ENCODE measurements around the gene CERK. TPM values are rescaled to one million over a fixed set of nuclear protein-coding genes. Genes with fewer than 3 reads are reported as not detected.

CERK gene
- polyA plus RNA-seq, 1 of the 3 experiments (the other 2 are of a cell fraction), result 32.6 TPM

Other genes with a start within 250 kb of the CERK start
- 1.8 and 5.0 TPM in 2 replicates for gene CELSR1, start 200.6 kb downstream of the CERK start, polyA plus RNA-seq (2012; rRNA removed)
- 13.5 and 15.5 TPM in 2 replicates for gene GRAMD4, start 117.9 kb downstream of the CERK start, polyA plus RNA-seq (2012; rRNA removed)
- 14.5 and 16.5 TPM in 2 replicates for gene TBC1D22A, start 24.4 kb upstream of the CERK start, polyA plus RNA-seq (2012; rRNA removed)